Osteoblast (primary cell): Measurements from ENCODE around the gene HLTF. TPM values are rescaled to one million over a fixed set of nuclear protein-coding genes. Genes with fewer than 3 reads are reported as not detected.
A peak's percentile ranks its signal among the peaks of the same experiment; 100 is the strongest.

ENCODE experiments used
- DNase-seq: peaks from one replicate; pipeline ENCODE4 v3.0.0; 2011; ENCODE audit warnings: low spot score, mixed read lengths; ENCODE audit not compliant: insufficient read length; ENCODE audit errors: missing footprints
- H2AFZ ChIP-seq: 2 replicates; pipeline ENCODE4 v1.6.0; 2011; ENCODE audit warnings: mild to moderate bottlenecking, low read length
- H3K27ac ChIP-seq: 2 replicates; pipeline ENCODE4 v1.5.1; 2011; ENCODE audit warnings: mild to moderate bottlenecking, low read depth, low read length, moderate library complexity
- H3K27me3 ChIP-seq: 2 replicates; pipeline ENCODE4 v1.6.0; 2012; ENCODE audit warnings: mild to moderate bottlenecking, control low read depth, inconsistent platforms, low read length, moderate library complexity; ENCODE audit not compliant: insufficient read depth
- H3K36me3 ChIP-seq: 2 replicates; pipeline ENCODE4 v1.5.1; 2011; ENCODE audit warnings: mild to moderate bottlenecking, low read length, control low read depth, moderate library complexity; ENCODE audit not compliant: insufficient read depth
- H3K4me1 ChIP-seq: 2 replicates; pipeline ENCODE4 v1.5.1; 2011; ENCODE audit warnings: mild to moderate bottlenecking, low read length, control low read depth, moderate library complexity; ENCODE audit not compliant: insufficient read depth
- H3K4me2 ChIP-seq: 2 replicates; pipeline ENCODE4 v1.6.0; 2011; ENCODE audit warnings: mild to moderate bottlenecking, low read length; ENCODE audit not compliant: insufficient read depth
- H3K4me3 ChIP-seq: fragments of 200-600 bp; sonication (generic); 3 replicates; pipeline ENCODE4 v1.5.1; 2012; ENCODE audit warnings: mild to moderate bottlenecking, low read length, inconsistent platforms; ENCODE audit not compliant: insufficient read depth
- H3K79me2 ChIP-seq: 2 replicates; pipeline ENCODE4 v1.6.0; 2012; ENCODE audit warnings: mild to moderate bottlenecking, low read length, control low read depth, inconsistent platforms; ENCODE audit not compliant: insufficient read depth
- H3K9me3 ChIP-seq: 2 replicates; pipeline ENCODE4 v1.5.1; 2011; ENCODE audit warnings: low read depth, low read length, control low read depth
- H4K20me1 ChIP-seq: 2 replicates; pipeline ENCODE4 v1.6.0; 2012; ENCODE audit warnings: mild to moderate bottlenecking, low read length, control low read depth; ENCODE audit not compliant: insufficient read depth
- CTCF ChIP-seq: IDR thresholded peaks from 2 replicates; pipeline ENCODE4 v1.5.1; 2011; ENCODE audit warnings: mild to moderate bottlenecking, low read depth, low read length, moderate library complexity; ENCODE audit errors: extremely low read depth
- total RNA-seq: library from RNA; depleted of rRNA; stranded (reverse); fragments of >200 nt; gene quantifications from 2 replicates; pipeline ENCODE4 v1.2.3, GENCODE V29; 2012

The HLTF gene
- total RNA-seq, 1 donor, result 42.0 TPM

- peak overlapping the region; percentile 77 for H3K27ac ChIP-seq
- peak overlapping the region; percentile 88 for H3K4me2 ChIP-seq
- peak overlapping the region; percentile 95 for H2AFZ ChIP-seq
- H3K4me1 ChIP-seq, result peaks cover 13% of the 10 kb centered on the region
- H3K9me3 ChIP-seq, result no peaks in the 10 kb centered on the region
- H3K4me3 ChIP-seq, result peak overlapping the region; percentile 87
- H3K36me3 ChIP-seq, result no peaks in the 10 kb centered on the region
- DNase-seq, result peak; percentile 77
- peaks cover 45% of the 10 kb centered on the region for H3K79me2 ChIP-seq
- TF ChIP-seq CTCF, result no peak
- no peaks in the 10 kb centered on the region for H4K20me1 ChIP-seq
- no peaks in the 10 kb centered on the region for H3K27me3 ChIP-seq
These were observed 42.5 kb upstream of the HLTF start for GRCh38 chr3:149128821-149129220.

GRCh38 chr3:149122721-149123578, 36.6 kb upstream of the HLTF start:
- H3K79me2 ChIP-seq, result no peaks in the 10 kb centered on the region
- DNase-seq, result no peak

GRCh38 chr3:149120051-149120972, 34.0 kb upstream of the HLTF start:
- no peaks in the 10 kb centered on the region for H4K20me1 ChIP-seq
- H3K79me2 ChIP-seq, result no peaks in the 10 kb centered on the region
- no peaks in the 10 kb centered on the region for H3K4me1 ChIP-seq
- peak overlapping the region; percentile 56 for H2AFZ ChIP-seq
- H3K36me3 ChIP-seq, result no peaks in the 10 kb centered on the region
- no peak overlapping the region for H3K4me3 ChIP-seq
- DNase-seq, result peak; percentile 88
- no peak overlapping the region for H3K27ac ChIP-seq
- peak; percentile 69 for TF ChIP-seq CTCF
- no peaks in the 10 kb centered on the region for H3K9me3 ChIP-seq
- H3K4me2 ChIP-seq, result peak overlapping the region; percentile 30
- H3K27me3 ChIP-seq, result no peaks in the 10 kb centered on the region

More at GRCh38 chr3:149122721-149123578, 36.6 kb upstream of the HLTF start:
- Histone ChIP-seq H3K27ac (no peak overlapping the region), H2AFZ (no peak overlapping the region), H4K20me1 (no peaks in the 10 kb centered on the region), H3K4me2 (no peak overlapping the region), H3K4me3 (no peak overlapping the region), H3K9me3 (no peaks in the 10 kb centered on the region), H3K4me1 (no peaks in the 10 kb centered on the region), H3K36me3 (no peaks in the 10 kb centered on the region), H3K27me3 (no peaks in the 10 kb centered on the region)
- no peak for TF ChIP-seq CTCF
